K562 (cell line): Measurements from ENCODE around the gene RNF2. TPM values are rescaled to one million over a fixed set of nuclear protein-coding genes. Genes with fewer than 3 reads are reported as not detected.

ENCODE experiments used
- ATAC-seq: fragments of 200-7000 bp; cut with Tn5 transposase; 3 replicates; pipeline ENCODE4 v1.9.1; 2020; ENCODE audit warnings: moderate library complexity
- BruUV-seq: library from RNA; stranded (reverse); fragments of 400-500 nt; replicated peaks from 2 replicates; lab custom pipeline; 2021; lab: Mats Ljungman, UMichigan
- CTCF ChIA-PET: fragments of 300-600 bp; formaldehyde crosslinking; extraction: SDS; loops from one replicate; lab custom pipeline; 2021; ENCODE audit warnings: low intra/inter-chr PET ratio; lab: Yijun Ruan, JAX
- POLR2A ChIA-PET: fragments of 300-600, 350-650 bp; sonication (Branson Sonifier 250); formaldehyde crosslinking; extraction: SDS; loops from one replicate; lab custom pipeline; 2021; ENCODE audit warnings: antibody characterized with exemption, inconsistent platforms; lab: Yijun Ruan, JAX
- DNase-seq, 4 experiments: peaks; one replicate each; pipeline versions ENCODE4 v3.0.0 to v3.0.0-alpha.2; 2011 to 2018; ENCODE audit warnings: low spot score in 3 of 4, mixed read lengths in 3 of 4; ENCODE audit errors: extremely low read depth in 1 of 4
- FAIRE-seq: peaks from 2 replicates; lab custom pipeline; 2011; peaks lifted over from hg19 to GRCh38; lab: Jason Lieb, UNC
- H2AFZ ChIP-seq: 2 replicates; pipeline ENCODE4 v1.6.0; 2011; ENCODE audit warnings: low read depth, low read length, control low read depth, inconsistent platforms
- H3K27ac ChIP-seq: fragments of 200-600 bp; 3 replicates; pipeline ENCODE4 v1.8.0; 2011; ENCODE audit warnings: low read depth, mild to moderate bottlenecking, control low read depth, inconsistent platforms, low read length, moderate library complexity, mixed read lengths; ENCODE audit errors: extremely low read depth
- H3K27me3 ChIP-seq, 2 experiments: fragments of 300-600 bp in 1 of 2; 2 replicates in 1 of 2; 3 replicates in 1 of 2; pipeline versions ENCODE4 v1.6.0 to v1.8.0; 2011; ENCODE audit warnings: inconsistent platforms in 2 of 2, low read length in 2 of 2, mild to moderate bottlenecking in 1 of 2, mixed read lengths in 1 of 2, moderate library complexity in 1 of 2; ENCODE audit not compliant: control insufficient read depth in 2 of 2, insufficient read depth in 2 of 2
- H3K36me3 ChIP-seq: fragments of 300-600 bp; 3 replicates; pipeline ENCODE4 v1.8.0; 2011; ENCODE audit warnings: mild to moderate bottlenecking, low read length, inconsistent platforms; ENCODE audit not compliant: control insufficient read depth, insufficient read depth
- H3K4me1 ChIP-seq, 2 experiments: fragments of 200-600 bp in 1 of 2; replicated peaks in 1 of 2; 2 replicates in 1 of 2; 3 replicates in 1 of 2; pipeline versions ENCODE4 v1.5.1 to v1.8.0; 2011; ENCODE audit warnings: inconsistent platforms in 2 of 2, low read length in 2 of 2, mild to moderate bottlenecking in 1 of 2, mixed read lengths in 1 of 2, moderate library complexity in 1 of 2; ENCODE audit not compliant: control insufficient read depth in 2 of 2, insufficient read depth in 2 of 2
- H3K4me2 ChIP-seq: 2 replicates; pipeline ENCODE4 v1.6.1; 2011; ENCODE audit warnings: low read length, control low read depth, inconsistent platforms, mixed read lengths; ENCODE audit not compliant: insufficient read depth
- H3K4me3 ChIP-seq: fragments of 200-600 bp; sonication (generic), shearing (Covaris generic); 2 replicates; pipeline ENCODE4 v1.5.1; 2016; ENCODE audit warnings: control low read depth, inconsistent platforms
- H3K79me2 ChIP-seq: fragments of 200-600 bp; 3 replicates; pipeline ENCODE4 v1.8.0; 2011; ENCODE audit warnings: low read length, inconsistent platforms; ENCODE audit not compliant: control insufficient read depth, insufficient read depth
- H3K9ac ChIP-seq, 2 experiments: 2 replicates each; pipeline versions ENCODE4 v1.6.0 to v1.6.1; 2011; ENCODE audit warnings: low read depth in 2 of 2, low read length in 2 of 2, control low read depth in 1 of 2, inconsistent platforms in 1 of 2, mild to moderate bottlenecking in 1 of 2, mixed read lengths in 1 of 2; ENCODE audit not compliant: insufficient read depth in 1 of 2
- H3K9me1 ChIP-seq: one replicate; pipeline ENCODE4 v1.6.0; 2011; ENCODE audit warnings: inconsistent platforms, mild to moderate bottlenecking, low read length, moderate library complexity; ENCODE audit not compliant: control insufficient read depth, insufficient read depth
- H3K9me3 ChIP-seq: replicated peaks from 2 replicates; pipeline ENCODE4 v1.5.1; 2011; ENCODE audit warnings: low read depth, low read length, inconsistent platforms; ENCODE audit not compliant: control insufficient read depth, insufficient read depth
- H4K20me1 ChIP-seq: replicated peaks from 2 replicates; pipeline ENCODE4 v1.6.1; 2011; ENCODE audit warnings: low read length, inconsistent platforms, mixed read lengths; ENCODE audit not compliant: control insufficient read depth, insufficient read depth
- CEBPG ChIP-seq, 3 experiments: fragments of 200-800 bp in 1 of 3; sonication (Bioruptor generic) in 1 of 3; sonication (generic) in 1 of 3; formaldehyde crosslinking in 1 of 3; IDR thresholded peaks in 2 of 3; conservative IDR thresholded peaks in 1 of 3; 2 replicates each; pipeline versions ENCODE4 v1.6.1 to v1.8.0; 2016 to 2022; ENCODE audit warnings: missing compliant biosample characterization in 2 of 3, missing genetic modification characterization in 2 of 3, mild to moderate bottlenecking in 1 of 3, missing genetic modification reagents in 1 of 3
- DACH1 ChIP-seq: fragments of 450-650 bp; IDR thresholded peaks from 2 replicates; pipeline ENCODE4 v1.6.1; 2018; ENCODE audit not compliant: partially characterized antibody
- SIN3A ChIP-seq, 2 experiments: fragments of 150-350 bp in 1 of 2; IDR thresholded peaks; 2 replicates each; pipeline ENCODE4 v1.6.1; 2011 to 2016; ENCODE audit warnings: borderline replicate concordance in 2 of 2, low read depth in 2 of 2, low read length in 2 of 2, mild to moderate bottlenecking in 2 of 2, moderate library complexity in 2 of 2; ENCODE audit not compliant: control insufficient read depth in 1 of 2
- SP2 ChIP-seq: IDR thresholded peaks from 2 replicates; pipeline ENCODE4 v1.6.1; 2011; ENCODE audit warnings: mild to moderate bottlenecking, low read depth, low read length, moderate library complexity; ENCODE audit not compliant: poor library complexity, severe bottlenecking; ENCODE audit errors: extremely low read depth
- THRAP3 ChIP-seq: fragments of 450-650 bp; IDR thresholded peaks from 2 replicates; pipeline ENCODE4 v1.6.1; 2016; ENCODE audit warnings: mild to moderate bottlenecking, inconsistent platforms, borderline replicate concordance
- WGBS: fragments of 100-300 bp; shearing (Covaris generic); methylation state at CpG from one replicate; pipeline ENCODE4 v1.1.6; 2016; ENCODE audit warnings: low coverage, mixed read lengths; ENCODE audit not compliant: insufficient coverage; ENCODE audit errors: missing lambda C conversion rate; 5-methylcytosine and 5-hydroxymethylcytosine counted together
- in situ Hi-C: fragments of 300-500 bp; cut with MboI; formaldehyde crosslinking; loops from 4 replicates; pipeline ENCODE4 v1.15.0; 2018; ENCODE audit warnings: inconsistent platforms, mixed read lengths
- intact Hi-C: fragments of 100-400 bp; cut with micrococcal nuclease; formaldehyde crosslinking; loops from 2 replicates; pipeline ENCODE4 v1.14.2; 2022
- polyA plus RNA-seq, 8 experiments: library from polyadenylated mRNA; depleted of rRNA in 4 of 8; stranded (reverse) in 5 of 8; unstranded in 3 of 8; fragments of >200 nt; fragmentation: Nextera tagmentation in 2 of 8; fragmentation: Illumina TruSeq in 1 of 8; extraction: Ambion mirVana in 2 of 8; extraction: Trizol in 1 of 8; gene quantifications; 2 replicates each; pipeline versions ENCODE4 v1.2.1 to v1.2.3, GENCODE V29; 2011 to 2014; ENCODE audit warnings: inconsistent platforms in 1 of 8, missing spikeins in 1 of 8
- total RNA-seq, 7 experiments: library from RNA; depleted of rRNA in 6 of 7; stranded (reverse); fragments of >200 nt in 6 of 7; fragmentation: Illumina TruSeq in 2 of 7; extraction: Trizol in 2 of 7; gene quantifications; 2 replicates each; pipeline versions ENCODE4 v1.2.1 to v1.2.3, GENCODE V29; 2011 to 2021; ENCODE audit warnings: low replicate concordance in 1 of 7
- TF ChIP-seq, protein P1 (sequence below), 2 experiments: IDR thresholded peaks; 2 replicates each; pipeline ENCODE4 v1.6.1; 2012; ENCODE audit warnings: improper control_type of control experiment in 2 of 2, low read depth in 2 of 2, low read length in 2 of 2, borderline replicate concordance in 1 of 2
- TF ChIP-seq, protein P2 (sequence below): fragments of 450-650 bp; IDR thresholded peaks from 2 replicates; pipeline ENCODE4 v1.6.1; 2017; ENCODE audit warnings: antibody characterized with exemption

The RNF2 gene
- total and polyA plus RNA-seq, 9 of the 15 experiments (the other 6 are each of a cell fraction or from before 2014, with no cell fraction given): 7.1 to 66.5 (median 32.9) TPM

DNA sequence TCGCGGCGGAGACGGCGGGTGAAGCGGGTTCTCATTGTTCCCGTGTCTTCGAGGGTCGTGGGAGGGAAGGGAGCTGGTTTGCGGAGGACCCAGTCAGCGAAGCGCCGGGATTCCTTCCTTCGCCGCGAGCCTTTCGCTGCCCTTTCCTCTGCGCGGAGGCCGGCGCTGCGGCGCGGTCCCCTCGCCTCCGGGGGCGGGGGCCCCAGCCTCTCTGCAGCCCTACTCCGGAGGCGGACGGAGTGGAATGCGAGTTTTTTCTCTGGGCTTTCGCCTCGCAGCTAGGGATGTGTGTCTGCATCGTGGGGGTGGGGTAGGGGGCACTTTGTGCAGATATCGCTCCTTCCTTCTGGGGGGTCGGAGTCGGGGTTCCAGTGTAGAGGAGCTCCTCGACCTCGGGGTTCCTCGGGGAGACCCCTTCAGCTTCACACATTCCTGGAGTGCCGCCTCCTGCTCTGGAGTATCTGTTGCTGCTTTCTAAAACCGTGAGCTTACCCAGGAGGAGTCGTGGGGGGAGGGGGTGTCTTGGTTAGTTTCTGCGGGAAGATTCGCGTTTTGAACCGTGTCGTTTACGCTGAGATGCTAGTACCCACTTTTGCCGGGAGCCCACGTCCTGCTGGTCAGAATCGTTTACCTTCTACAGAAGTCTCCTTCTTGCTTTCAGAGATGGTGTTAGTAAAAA, 595 bp downstream of the RNF2 start (continued):
- TF ChIP-seq, protein P1, sequence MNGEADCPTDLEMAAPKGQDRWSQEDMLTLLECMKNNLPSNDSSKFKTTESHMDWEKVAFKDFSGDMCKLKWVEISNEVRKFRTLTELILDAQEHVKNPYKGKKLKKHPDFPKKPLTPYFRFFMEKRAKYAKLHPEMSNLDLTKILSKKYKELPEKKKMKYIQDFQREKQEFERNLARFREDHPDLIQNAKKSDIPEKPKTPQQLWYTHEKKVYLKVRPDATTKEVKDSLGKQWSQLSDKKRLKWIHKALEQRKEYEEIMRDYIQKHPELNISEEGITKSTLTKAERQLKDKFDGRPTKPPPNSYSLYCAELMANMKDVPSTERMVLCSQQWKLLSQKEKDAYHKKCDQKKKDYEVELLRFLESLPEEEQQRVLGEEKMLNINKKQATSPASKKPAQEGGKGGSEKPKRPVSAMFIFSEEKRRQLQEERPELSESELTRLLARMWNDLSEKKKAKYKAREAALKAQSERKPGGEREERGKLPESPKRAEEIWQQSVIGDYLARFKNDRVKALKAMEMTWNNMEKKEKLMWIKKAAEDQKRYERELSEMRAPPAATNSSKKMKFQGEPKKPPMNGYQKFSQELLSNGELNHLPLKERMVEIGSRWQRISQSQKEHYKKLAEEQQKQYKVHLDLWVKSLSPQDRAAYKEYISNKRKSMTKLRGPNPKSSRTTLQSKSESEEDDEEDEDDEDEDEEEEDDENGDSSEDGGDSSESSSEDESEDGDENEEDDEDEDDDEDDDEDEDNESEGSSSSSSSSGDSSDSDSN (IDR thresholded peaks at IDR 0.05; ENCODE audit: borderline replicate concordance in 1 of 2, low read depth in 2 of 2, low read length in 2 of 2): peak; percentile 39 to 66; a peak in 2 of 4 replicates

DNA sequence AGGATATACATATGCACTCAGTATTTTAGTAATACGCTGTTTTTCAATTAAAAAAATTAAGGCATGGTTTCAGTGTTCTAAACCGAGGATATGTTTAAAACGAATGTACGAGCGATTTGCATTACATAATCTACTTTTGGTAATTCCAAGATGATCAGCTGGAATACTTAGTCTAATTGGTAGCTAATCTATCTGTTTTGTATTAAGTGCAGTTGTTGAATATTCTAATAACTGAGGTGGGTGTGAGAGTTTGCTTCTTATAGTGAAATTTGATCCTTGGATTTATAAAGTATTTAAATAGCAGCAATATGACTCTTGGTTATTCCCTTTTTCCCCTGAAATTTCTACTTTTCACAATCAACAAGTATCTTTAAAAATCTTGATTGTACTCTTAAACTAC, 1.3 kb downstream of the RNF2 start:
- H3K27ac ChIP-seq: peak overlapping the region; percentile 85; the same call in 2 of the 3 replicates
- ChIA-PET CTCF (no interaction called here), POLR2A (interaction anchor here (1.0 to 3.3 kb wide), 4 partner anchors 10 to 294 kb away, joined by 3 to 19 read pairs (median 6); no protein-coding TSS in a partner anchor)
- no peaks in the 10 kb centered on the region for H3K9me3 ChIP-seq
- peaks cover 60% of the 10 kb centered on the region for H3K79me2 ChIP-seq
- H3K4me2 ChIP-seq: peak overlapping the region; percentile 86
- H3K36me3 ChIP-seq: no peaks in the 10 kb centered on the region
- DNase-seq (no peak), ATAC-seq (no peak), FAIRE-seq (no peak)
- BruUV-seq: no TSS peak
- peak overlapping the region; percentile 87; the same call in 1 of the 2 replicates for H2AFZ ChIP-seq
- in situ Hi-C loops: no loop called here
- H3K4me3 ChIP-seq: peak overlapping the region; percentile 85
- peaks cover 2% of the 10 kb centered on the region for H3K9me1 ChIP-seq
- TF ChIP-seq, protein P2, sequence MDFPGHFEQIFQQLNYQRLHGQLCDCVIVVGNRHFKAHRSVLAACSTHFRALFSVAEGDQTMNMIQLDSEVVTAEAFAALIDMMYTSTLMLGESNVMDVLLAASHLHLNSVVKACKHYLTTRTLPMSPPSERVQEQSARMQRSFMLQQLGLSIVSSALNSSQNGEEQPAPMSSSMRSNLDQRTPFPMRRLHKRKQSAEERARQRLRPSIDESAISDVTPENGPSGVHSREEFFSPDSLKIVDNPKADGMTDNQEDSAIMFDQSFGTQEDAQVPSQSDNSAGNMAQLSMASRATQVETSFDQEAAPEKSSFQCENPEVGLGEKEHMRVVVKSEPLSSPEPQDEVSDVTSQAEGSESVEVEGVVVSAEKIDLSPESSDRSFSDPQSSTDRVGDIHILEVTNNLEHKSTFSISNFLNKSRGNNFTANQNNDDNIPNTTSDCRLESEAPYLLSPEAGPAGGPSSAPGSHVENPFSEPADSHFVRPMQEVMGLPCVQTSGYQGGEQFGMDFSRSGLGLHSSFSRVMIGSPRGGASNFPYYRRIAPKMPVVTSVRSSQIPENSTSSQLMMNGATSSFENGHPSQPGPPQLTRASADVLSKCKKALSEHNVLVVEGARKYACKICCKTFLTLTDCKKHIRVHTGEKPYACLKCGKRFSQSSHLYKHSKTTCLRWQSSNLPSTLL: no peak
- TF ChIP-seq SIN3A (IDR thresholded peaks at IDR 0.05; ENCODE audit: borderline replicate concordance in 2 of 2, control insufficient read depth in 1 of 2, low read depth in 2 of 2, low read length in 2 of 2) (no peak), CEBPG (CRISPR knock-in tag; IDR thresholded peaks at IDR 0.05) (no peak), CEBPG (tag; conservative IDR thresholded peaks at IDR 0.05 in 1 of 2, IDR thresholded peaks at IDR 0.05 in 1 of 2) (no peak), THRAP3 (peak; percentile 18; the same call in 1 of the 2 replicates), SP2 (no peak), DACH1 (peak; percentile 66)
- H4K20me1 ChIP-seq: peaks cover 7% of the 10 kb centered on the region; the same call in 1 of the 2 replicates
- under 1% methylated on average over 5 of the region's 5 CpGs for WGBS
- intact Hi-C loops: loop anchor here (5.0 to 10.0 kb wide), 2 partner anchors 239 to 268 kb away; partner anchors contain the start of gene IVNS1ABP
- H3K9ac ChIP-seq: peak overlapping the region in 1 of 2 experiments; percentile 83; a peak in 2 of 4 replicates
- peaks cover 21 to 25% of the 10 kb centered on the region in 2 experiments for H3K4me1 ChIP-seq
- H3K27me3 ChIP-seq: no peaks in the 10 kb centered on the region
